Sigmoid colon (tissue), 7 donors: ENCODE results near the gene PRKN. TPM values are rescaled to one million over a fixed set of nuclear protein-coding genes. Genes with fewer than 3 reads are reported as not detected.

ENCODE experiments used
- DNase-seq: peaks from one replicate; pipeline ENCODE4 v3.0.0-alpha.2; 2019
- H3K27ac ChIP-seq, 4 donors: fragments of 200-600 bp; sonication (generic); one replicate each; pipeline ENCODE4 v1.5.1; 2016 to 2019; ENCODE audit warnings: mild to moderate bottlenecking in 1 of 4
- H3K27me3 ChIP-seq, 3 donors: fragments of 200-600 bp; sonication (generic); one replicate each; pipeline ENCODE4 v1.5.1; 2019; ENCODE audit warnings: mild to moderate bottlenecking in 1 of 3
- H3K36me3 ChIP-seq, 4 donors: fragments of 200-600 bp; sonication (generic); one replicate each; pipeline ENCODE4 v1.5.1; 2016 to 2019
- H3K4me1 ChIP-seq, 4 donors: fragments of 200-600 bp; sonication (generic); one replicate each; pipeline ENCODE4 v1.5.1; 2017 to 2019
- H3K4me3 ChIP-seq, 4 donors: fragments of 200-600 bp; sonication (generic); one replicate each; pipeline ENCODE4 v1.5.1; 2017 to 2019; ENCODE audit warnings: mild to moderate bottlenecking in 2 of 4, moderate library complexity in 1 of 4
- H3K9me3 ChIP-seq, 4 donors: fragments of 200-600 bp in 3 of 4; sonication (generic) in 3 of 4; one replicate each; pipeline versions ENCODE4 v1.5.1 to v1.6.1; 2013 to 2019
- CTCF ChIP-seq, 4 experiments: fragments of 450-650 bp in 3 of 4; fragments of 200-600 bp in 1 of 4; IDR thresholded peaks; one replicate each; pipeline ENCODE4 v1.5.1; 2016 to 2019; ENCODE audit warnings: antibody characterized with exemption in 4 of 4, mild to moderate bottlenecking in 3 of 4, moderate library complexity in 2 of 4
- EP300 ChIP-seq, 4 donors: sonication (generic); formaldehyde crosslinking; IDR thresholded peaks; one replicate each; pipeline ENCODE4 v1.6.1; 2017; ENCODE audit warnings: antibody characterized with exemption in 4 of 4
- POLR2A ChIP-seq, 2 donors: fragments of 450-650 bp; IDR thresholded peaks; one replicate each; pipeline ENCODE4 v1.6.1; 2016; ENCODE audit warnings: antibody characterized with exemption in 2 of 2, mild to moderate bottlenecking in 2 of 2, moderate library complexity in 2 of 2
- POLR2AphosphoS5 ChIP-seq, 4 donors: sonication (generic); formaldehyde crosslinking; IDR thresholded peaks; one replicate each; pipeline ENCODE4 v1.6.1; 2017; ENCODE audit warnings: antibody characterized with exemption in 4 of 4
- WGBS, 2 donors: extraction: QIAGEN DNeasy Blood & Tissue Kit; methylation state at CpG; one replicate each; pipeline ENCODE4 v1.1.7; 2013; 5-methylcytosine and 5-hydroxymethylcytosine counted together
- intact Hi-C: fragments of 100-400 bp; cut with DNase I; formaldehyde crosslinking; loops from one replicate; pipeline ENCODE4 v1.15.1; 2023
- polyA plus RNA-seq, 3 donors: library from polyadenylated mRNA; stranded (reverse); fragments of 200-250 nt; gene quantifications; one replicate each; pipeline ENCODE4 v1.2.3, GENCODE V29; 2013
- total RNA-seq, 4 donors: library from RNA; depleted of rRNA; stranded (reverse); fragments of >200 nt; gene quantifications; one replicate each; pipeline ENCODE4 v1.1.0, GENCODE V29; 2016
- donor health status: healthy with polysubstance abuse.
- donor health status: Bipolar disorder and iron deficiency.
- donor health status: healthy.

Gene PRKN
- total and polyA plus RNA-seq, 7 donors: 0.38 to 173 (median 9.7) TPM

GRCh38 chr6:161837449-161837735 lies 890.2 kb downstream of the PRKN start:
- TF ChIP-seq POLR2AphosphoS5 (IDR thresholded peaks at IDR 0.05) (no peak), CTCF (IDR thresholded peaks at IDR 0.05) (no peak), POLR2A (IDR thresholded peaks at IDR 0.05) (no peak), EP300 (IDR thresholded peaks at IDR 0.05) (no peak)
- H3K9me3 ChIP-seq: no peaks in the 10 kb centered on the region
- H3K4me1 ChIP-seq: no peaks in the 10 kb centered on the region
- H3K27me3 ChIP-seq: no peaks in the 10 kb centered on the region
- no peak overlapping the region for H3K4me3 ChIP-seq
- 9 to 47% methylated on average over 1 of the region's 1 CpG for WGBS, 2 donors
- intact Hi-C loops: no loop called here
- no peak overlapping the region for H3K27ac ChIP-seq
- H3K36me3 ChIP-seq: no peaks in the 10 kb centered on the region
- no peak for DNase-seq

- intact Hi-C loops: no loop called here
- Histone ChIP-seq H3K27ac (no peak overlapping the region), H3K4me3 (no peak overlapping the region), H3K4me1 (peaks cover 0 to under 1% (median 0%) of the 10 kb centered on the region in 4 donors), H3K9me3 (no peaks in the 10 kb centered on the region), H3K27me3 (no peaks in the 10 kb centered on the region), H3K36me3 (no peaks in the 10 kb centered on the region)
- TF ChIP-seq CTCF (IDR thresholded peaks at IDR 0.05): no peak
- TF ChIP-seq POLR2AphosphoS5 (IDR thresholded peaks at IDR 0.05): no peak
- no peak for TF ChIP-seq EP300 (IDR thresholded peaks at IDR 0.05)
- no peak for DNase-seq
- WGBS, 2 donors: 71 to 85% methylated on average over 15 of the region's 15 CpGs
Measured at GRCh38 chr6:161836643-161837448, 890.7 kb downstream of the PRKN start.

- 70 to 86% methylated on average over 19 of the region's 19 CpGs for WGBS, 2 donors
Measured at GRCh38 chr6:161835500-161836215, 891.9 kb downstream of the PRKN start.

GRCh38 chr6:161834426-161834825 lies 893.1 kb downstream of the PRKN start:
- Histone ChIP-seq H3K36me3 (no peaks in the 10 kb centered on the region), H3K4me1 (peaks cover 0 to 6% (median 0%) of the 10 kb centered on the region in 4 donors), H3K4me3 (no peak overlapping the region), H3K27ac (no peak overlapping the region), H3K27me3 (no peaks in the 10 kb centered on the region), H3K9me3 (no peaks in the 10 kb centered on the region)
- TF ChIP-seq POLR2AphosphoS5 (IDR thresholded peaks at IDR 0.05): no peak
- WGBS, 2 donors: 94% methylated on average over 6 of the region's 6 CpGs
- no peak for DNase-seq
- intact Hi-C loops: no loop called here

More at GRCh38 chr6:161835500-161836215, 891.9 kb downstream of the PRKN start:
- DNase-seq: no peak
- Histone ChIP-seq H3K4me3 (no peak overlapping the region), H3K9me3 (no peaks in the 10 kb centered on the region), H3K4me1 (peaks cover 0 to 6% (median 0%) of the 10 kb centered on the region in 4 donors), H3K27me3 (no peaks in the 10 kb centered on the region), H3K36me3 (no peaks in the 10 kb centered on the region), H3K27ac (no peak overlapping the region)
- intact Hi-C loops: no loop called here
- TF ChIP-seq CTCF (IDR thresholded peaks at IDR 0.05) (no peak), POLR2AphosphoS5 (IDR thresholded peaks at IDR 0.05) (no peak), POLR2A (IDR thresholded peaks at IDR 0.05) (no peak), EP300 (IDR thresholded peaks at IDR 0.05) (no peak)

- TF ChIP-seq POLR2AphosphoS5 (IDR thresholded peaks at IDR 0.05) (no peak), EP300 (IDR thresholded peaks at IDR 0.05) (no peak), CTCF (IDR thresholded peaks at IDR 0.05) (no peak), POLR2A (IDR thresholded peaks at IDR 0.05) (no peak)
- intact Hi-C loops: no loop called here
- WGBS, 2 donors: 86 to 89% methylated on average over 18 of the region's 18 CpGs
- Histone ChIP-seq H3K4me3 (no peak overlapping the region), H3K27ac (no peak overlapping the region), H3K27me3 (no peaks in the 10 kb centered on the region), H3K4me1 (peaks cover 0 to 6% (median 0%) of the 10 kb centered on the region in 4 donors), H3K36me3 (no peaks in the 10 kb centered on the region), H3K9me3 (no peaks in the 10 kb centered on the region)
- no peak for DNase-seq
Measured at GRCh38 chr6:161833099-161833860, 894.3 kb downstream of the PRKN start.
